GM19035 (cell line): ENCODE data around the gene CPEB3.
A peak's percentile ranks its signal among the peaks of the same experiment; 100 is the strongest.

Experiments
- ATAC-seq: cut with Tn5 transposase; IDR thresholded peaks from one replicate; pipeline ENCODE4 v1.9.1; 2021; ENCODE audit not compliant: unreplicated experiment

CPEB3 gene

DNA sequence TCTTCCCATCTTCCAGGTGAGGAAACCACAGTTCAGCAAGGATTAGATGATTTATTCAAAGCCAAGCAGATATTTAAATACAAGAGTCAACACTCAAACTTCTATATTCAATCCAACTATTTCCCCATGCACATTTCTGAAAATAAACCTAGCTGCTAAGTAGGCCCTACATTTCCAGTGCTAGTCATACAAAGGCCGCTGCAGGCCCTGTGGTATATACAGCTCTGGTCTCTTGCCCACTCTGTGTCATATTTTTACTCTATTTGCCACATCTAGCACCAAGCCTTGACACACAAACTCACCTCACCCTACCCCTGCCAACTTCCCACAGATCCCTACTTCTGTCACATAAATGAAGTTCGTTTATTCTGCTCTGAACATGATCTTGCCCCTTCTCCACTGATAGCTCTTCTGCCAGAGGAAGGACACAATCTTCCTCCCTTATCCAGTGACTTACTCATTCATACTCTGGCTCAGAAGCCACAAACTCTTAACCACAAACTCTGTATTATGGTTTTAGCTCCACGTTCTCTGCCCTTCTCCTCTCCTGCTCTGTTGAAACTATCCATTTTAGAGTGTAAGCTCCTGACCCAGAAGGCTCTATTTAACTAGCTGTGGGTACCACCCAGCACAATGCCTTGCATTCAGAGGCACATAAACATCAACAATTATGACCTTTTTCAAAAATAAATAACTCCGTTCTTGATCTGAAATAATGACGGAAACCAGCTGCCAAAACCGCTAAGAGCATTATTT is 180.7 kb downstream of the CPEB3 start:
- no peak for ATAC-seq

DNA sequence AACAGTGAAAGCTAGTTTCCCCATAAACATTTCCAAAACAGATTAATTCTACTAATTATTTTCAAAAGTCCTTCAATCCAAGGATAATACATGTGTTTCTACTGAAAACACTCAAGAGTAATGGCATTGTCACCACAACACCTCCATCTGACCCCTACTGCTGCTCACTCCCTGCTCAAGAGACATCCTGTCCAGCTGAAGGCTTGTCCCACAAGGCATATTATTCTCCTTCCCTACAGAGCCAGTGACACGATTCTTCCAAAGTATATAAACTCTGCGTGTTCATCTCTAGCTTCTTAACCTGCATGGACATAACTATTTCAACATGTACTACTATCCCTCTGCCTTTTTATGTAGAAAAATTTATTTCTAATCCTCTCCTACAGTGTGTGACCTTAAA is 182.1 kb downstream of the CPEB3 start:
- ATAC-seq, result no peak

DNA sequence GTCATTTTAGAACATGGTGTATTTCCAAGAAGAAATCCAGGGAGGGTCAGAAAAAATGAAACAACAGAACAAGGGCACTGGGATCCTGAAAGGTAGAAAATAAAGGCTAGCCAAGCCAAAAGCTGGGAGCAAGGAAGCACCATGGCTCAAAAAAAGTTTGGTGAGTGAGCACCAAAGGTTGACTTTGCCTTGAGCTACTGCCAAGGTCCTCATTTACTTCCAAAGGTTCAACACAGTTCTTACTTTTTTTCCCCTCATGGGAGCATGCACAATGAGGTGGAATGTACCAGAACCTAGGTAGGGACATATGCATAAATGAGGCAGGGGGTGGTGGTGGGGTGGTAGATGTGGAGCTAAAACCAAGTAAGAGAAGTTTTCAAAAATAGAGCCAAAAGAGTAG is 182.8 kb downstream of the CPEB3 start:
- ATAC-seq, result no peak

DNA sequence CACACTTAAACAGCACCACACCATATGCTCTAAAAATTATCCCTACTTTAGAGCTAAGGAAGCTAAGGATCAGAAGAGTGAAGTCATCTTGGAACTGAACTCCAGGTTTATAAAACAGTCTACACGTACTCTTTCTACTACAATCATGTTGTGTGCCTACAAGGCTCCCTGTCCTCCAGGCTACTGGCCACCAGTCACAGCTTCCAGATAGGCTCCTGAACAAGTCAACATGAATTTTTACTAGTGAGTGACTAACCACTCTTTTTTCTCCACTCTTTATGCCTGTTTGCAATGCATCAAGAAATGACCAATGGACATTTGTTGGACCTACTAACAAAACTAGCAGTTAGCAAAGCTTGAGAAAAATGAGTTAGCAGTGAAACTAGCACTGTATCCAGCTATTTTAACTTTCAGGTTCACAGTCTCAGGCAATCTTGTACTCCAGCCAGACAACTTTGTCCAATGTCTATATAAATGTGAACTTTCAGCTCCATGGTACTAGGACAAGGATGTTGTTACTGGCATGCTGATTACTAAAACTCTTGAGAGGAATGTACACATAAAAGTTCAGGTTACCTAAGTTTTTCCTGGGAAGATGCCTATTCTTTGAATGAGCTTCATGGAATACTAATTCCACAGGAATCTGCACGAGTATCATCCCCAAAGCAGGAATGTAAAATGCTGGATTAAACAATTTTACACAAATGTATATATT is 187.3 kb downstream of the CPEB3 start:
- ATAC-seq, result no peak

DNA sequence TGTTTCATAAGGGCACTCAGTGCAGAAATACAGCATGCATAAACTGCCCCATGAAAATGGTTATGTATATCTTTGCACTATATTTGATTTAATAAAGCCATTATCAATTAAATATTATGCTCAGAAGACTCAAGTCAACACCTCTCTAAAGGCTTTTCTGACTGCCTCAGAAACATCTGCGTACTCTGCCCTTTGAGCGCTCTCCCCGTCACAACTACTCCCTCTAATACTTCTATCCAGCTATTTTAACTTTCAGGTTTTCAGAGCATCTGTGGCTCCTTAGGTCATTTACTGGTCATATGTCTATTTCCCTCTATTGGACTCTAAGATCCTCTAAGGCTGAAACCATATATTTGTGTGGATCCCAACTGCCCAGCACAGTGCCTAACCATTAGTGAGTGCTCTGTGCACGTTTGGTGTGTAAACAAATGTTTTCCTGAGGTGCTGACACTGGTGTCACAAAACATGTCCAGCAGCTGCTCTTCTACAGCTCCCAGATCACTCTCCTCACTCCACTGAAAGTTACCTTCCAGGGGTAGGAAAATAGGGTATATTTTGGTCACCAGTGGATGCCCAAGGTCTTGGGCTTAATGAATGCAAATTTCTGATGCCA is 188.2 kb downstream of the CPEB3 start:
- no peak for ATAC-seq

DNA sequence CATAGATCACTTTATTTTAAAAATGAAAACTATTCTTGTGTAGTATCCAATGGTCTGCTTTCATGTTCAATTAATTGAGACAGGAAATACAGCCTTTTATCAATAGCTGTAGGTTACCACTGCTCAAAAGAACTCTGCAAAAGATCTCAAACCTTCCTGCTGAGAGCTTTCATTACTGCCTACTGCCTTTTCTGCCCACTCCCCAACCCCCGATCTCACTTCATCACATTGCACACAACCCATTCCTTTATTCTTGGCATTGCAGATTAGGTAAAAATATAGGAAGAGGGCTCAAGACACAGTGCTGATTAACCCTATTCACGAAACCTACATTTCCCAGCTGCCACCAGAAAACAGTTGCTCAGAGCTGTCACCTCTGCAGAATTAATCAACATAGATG is 195.9 kb downstream of the CPEB3 start:
- ATAC-seq, result no peak

DNA sequence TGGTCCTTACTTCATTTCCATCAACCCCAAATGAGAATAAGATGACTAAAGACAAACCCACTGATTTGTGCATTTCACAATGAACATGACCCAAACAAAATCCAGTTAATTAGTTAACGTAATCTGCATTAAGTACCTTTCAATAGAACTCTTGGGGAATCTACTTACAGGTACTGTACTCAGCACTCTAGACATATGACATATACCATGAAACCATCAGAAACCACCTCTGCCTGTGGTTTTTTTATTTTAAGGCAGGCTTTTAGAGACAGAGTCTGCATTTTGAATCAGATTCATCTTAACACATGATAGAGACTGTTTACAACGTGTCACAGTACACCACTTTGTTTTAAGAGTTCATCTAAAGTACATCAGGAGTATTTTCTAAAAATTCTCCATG is 198.9 kb downstream of the CPEB3 start:
- ATAC-seq, result peak; percentile 74

DNA sequence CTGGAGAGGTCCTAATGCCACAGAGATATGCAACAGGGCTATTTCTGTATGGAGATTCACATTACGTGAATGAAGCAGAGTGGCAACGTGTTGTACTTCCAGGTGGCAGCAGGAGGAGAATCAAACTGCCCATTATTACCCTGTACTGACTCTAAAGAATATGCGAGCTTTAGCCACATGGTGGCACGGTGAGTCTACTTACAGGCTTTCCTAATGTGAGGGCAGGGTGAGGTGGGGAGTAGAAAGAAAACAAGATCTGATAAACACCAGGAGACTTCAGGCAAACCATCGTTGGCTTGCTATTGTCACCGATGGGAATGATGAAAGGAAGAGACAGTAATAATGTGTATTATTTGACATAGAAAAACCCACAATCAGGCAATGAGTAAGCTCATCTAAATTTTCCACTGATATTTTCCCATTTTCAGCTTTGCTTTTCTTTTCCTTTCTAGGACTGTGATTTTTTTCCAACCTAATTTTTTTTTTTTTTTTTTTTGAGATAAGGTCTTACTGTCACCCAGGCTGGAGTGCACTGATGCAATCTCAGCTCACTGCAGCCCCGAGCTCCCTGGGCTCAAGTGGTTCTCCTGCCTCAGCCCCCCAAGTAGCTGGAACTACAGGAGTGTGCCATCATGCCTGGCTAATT is 203.0 kb downstream of the CPEB3 start:
- peak; percentile 91 for ATAC-seq

DNA sequence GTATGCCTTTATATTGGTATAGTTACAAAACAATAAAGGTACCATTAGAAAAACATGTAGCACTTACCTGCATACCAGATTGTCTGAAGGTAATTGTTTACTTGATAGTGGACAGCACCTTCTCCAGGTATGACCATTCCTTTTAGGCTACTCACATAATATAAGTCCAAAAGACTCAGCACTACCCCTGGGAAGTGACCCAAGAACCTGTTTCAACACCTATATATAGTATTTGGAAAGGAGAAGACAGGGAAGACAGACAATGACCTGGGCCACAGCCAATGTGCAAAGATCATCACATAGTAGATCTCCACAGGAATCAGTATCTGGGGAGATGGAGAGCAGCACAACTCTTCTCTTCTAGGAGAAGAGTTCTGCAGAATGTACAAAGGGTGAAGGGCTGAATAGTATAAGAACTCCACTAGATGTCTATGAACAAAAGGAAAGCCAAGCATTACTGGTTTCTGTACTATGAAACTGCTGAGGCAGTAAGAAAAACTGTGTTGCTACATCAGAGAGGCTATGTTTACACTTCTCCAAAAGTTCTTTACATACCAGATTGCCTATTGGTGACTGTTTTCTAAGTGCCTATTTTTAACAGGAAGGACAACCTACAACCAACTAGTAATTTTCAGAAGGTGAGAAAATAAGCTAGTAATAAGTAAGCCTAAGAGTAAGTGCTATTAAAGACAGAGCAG is 208.1 kb downstream of the CPEB3 start:
- ATAC-seq, result no peak

DNA sequence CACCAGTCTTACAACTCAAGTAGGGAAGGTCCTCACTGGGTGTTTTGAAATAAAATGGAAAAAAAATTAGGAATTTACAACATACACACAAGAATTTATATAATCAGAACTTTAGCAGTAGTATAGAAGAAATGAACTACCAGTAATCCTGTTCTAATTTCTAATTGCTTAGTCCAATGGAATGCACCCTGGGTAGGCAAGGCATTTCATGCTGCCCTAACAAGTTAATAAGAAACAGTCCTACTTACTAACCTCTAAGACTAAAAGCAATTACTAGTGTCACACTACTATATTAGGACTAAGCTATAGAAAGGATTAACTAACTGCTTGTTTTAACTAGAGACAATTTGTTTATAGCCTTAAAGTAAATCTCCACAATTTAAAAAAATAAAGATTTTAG is 209.2 kb downstream of the CPEB3 start:
- no peak for ATAC-seq

DNA sequence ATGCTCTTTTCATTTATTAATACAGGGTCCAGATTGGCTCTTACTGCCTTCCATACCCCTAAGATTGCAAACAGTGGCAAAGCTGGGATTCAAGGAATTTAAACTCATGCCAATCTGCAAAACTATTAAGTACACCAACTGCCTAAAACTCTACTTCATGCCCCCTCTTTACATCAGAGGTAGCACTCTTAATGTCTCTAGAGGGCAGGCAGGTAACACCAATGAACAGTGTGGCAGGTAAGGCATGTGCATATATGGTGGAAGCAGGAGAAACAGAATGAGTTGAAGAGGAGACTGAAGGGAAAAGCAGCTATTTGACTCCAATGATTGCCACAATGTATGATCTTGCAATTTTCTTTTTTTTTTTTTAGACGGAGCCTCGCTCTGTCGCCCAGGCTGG is 210.6 kb downstream of the CPEB3 start:
- no peak for ATAC-seq

DNA sequence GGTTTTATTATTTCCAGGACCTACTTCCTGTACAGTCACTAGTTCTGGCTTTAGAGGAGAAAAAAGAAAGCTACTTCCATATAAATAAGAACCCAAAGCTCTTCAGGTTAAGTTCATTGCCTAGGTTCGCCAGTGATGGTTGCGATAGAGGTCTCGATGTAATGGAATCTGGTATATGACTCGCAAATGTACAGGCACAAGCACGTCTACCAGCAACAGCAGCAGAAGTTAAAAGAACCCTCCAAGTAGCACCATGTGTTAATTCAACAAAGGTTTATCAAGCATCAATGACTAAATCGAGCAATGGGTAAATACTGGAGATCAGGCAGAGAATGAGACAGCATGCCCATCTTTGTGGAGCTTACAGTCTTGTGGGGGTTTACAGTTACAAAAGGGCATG is 211.9 kb downstream of the CPEB3 start:
- no peak for ATAC-seq

DNA sequence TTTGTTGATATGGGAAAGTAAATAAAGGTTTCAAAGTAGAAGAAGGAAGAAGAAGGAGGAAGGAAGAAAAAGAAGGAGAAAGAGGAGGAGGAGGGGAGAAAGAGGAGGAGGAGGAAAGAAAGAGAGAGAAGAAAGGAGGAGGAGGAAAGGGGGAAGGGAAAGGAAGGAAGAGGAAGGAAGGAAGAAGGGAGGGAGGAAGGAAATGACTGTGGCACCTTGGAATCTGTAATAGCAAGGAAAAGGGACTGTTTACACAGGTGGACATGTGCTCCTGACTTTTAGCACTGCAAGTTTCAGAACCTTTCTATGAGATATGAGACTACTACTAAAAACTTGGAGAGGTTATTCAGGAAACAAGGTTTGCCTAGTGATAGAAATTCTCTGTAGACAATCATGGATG is 214.2 kb downstream of the CPEB3 start:
- ATAC-seq, result no peak

DNA sequence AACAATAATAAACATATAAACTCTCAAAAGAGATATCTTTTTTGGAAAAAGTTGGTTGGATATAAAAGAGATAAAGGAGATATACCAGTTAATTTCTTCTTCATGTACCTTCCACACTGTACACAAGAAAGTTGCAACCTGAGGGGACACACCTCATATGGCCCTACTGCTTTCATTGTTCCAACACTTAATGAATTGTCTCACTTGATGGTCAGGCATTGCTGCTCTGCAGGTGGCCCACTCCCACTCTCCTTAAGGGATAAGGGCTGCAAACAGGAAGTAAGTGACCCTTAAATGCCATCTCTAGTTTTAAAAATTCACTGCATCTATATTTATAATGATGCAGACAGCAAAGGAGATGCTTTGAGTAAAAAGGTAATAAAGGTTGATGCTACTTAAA is 215.0 kb downstream of the CPEB3 start:
- ATAC-seq, result no peak

DNA sequence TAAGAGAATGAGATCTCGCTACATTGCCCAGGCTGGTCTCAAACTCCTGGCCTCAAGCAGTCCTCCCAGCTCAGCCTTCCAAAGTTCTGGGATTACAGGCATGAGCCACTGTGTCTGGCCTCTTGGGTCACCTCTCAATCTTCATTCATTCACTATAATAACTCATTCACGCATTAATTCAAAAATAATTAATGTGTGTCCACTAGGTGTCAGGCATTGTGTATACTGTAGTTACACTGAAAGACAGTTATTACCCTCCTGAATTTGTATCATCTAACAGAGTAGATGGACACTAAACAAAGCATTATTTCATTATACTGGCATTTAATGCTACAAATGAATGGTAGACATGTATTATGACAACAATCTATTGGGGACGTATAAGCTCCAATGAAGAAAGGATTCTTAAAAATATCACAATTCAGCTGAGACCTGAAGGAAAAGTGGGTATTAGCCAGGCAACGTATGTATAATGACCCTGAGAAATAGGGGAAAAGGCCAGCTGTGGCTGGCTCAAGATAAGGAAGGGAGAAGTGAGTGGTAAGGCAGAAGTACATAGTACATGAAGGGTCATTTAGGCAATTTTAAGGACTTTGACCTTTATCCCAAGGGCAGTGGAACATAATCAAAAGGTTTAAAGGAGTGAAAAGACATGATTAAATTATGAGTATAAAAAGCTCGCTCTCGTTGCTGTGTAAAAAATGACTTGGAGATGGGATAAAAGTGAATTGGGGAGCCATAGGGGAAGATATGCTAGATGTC is 216.6 kb downstream of the CPEB3 start:
- ATAC-seq, result no peak

DNA sequence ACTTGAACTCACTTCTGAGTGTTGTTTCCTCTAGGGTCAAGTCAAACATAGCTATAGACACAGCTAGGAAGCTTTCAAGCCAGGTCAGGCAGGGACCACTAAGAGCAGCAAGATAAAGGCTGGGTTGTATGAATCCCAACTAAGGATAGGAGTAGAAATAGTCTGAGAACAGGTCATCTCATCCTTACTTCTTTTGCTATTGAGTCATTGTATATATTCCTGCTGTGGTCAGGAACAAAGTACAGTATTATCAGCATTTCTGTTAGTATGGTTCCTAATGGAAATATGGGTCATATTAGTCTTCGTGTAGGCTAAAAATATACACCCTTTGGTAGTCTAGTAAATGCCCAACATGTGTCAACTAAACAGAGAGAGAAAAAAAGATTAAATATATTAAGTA is 222.0 kb downstream of the CPEB3 start:
- ATAC-seq, result no peak

DNA sequence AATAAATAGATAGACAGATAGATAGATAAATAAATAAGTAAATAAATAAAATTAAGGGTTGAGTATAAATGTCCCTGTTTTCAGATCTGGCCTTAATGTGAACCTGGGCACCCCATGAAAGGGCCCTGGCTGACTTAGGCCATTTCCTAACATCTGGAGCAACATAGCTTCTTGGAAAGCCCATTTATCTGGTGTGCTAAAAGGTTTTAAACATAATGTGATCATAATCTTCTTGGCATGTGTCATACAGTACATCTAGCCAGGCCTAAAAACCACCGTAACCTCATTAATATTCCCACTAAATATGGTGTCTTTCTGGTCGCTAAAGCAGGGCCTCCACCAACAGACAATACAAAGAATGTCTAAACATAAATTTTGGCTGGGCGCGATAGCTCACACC is 224.5 kb downstream of the CPEB3 start:
- no peak for ATAC-seq

DNA sequence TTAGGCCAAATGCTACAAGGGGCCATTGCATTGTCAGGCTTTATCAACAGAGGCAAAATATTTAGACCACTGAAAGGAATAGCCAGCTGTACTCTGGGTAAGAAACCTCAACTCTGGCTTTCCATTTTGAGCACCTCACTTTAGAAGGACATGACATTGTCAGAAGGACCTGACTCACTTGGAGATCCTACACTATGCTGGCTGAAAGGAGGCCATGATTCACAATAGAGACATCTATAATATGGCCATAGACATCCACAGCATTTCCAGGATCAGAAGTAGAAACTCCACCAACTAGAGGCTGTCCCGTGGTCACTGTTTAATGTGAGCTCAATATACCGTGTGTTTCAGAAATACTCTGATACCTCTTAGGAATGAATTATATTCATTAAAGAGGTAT is 226.4 kb downstream of the CPEB3 start:
- ATAC-seq, result no peak

DNA sequence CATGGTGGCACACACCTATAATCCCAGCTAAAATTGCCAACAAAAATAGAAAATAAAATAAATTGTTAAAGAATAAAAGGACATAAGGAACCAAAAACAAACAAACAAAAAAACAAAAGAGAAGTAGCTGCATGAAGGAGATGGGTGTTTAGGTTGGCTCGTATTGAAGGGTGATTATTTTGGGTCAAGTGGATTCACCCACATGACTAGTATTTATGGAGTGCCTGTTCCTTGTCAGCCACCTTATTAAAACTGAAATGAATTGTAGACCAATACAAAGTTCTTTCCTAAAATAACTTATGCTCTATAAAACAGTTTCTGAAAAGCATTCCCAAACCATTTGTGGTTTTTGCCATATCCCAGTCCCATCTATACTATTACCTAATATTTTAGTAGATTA is 228.6 kb downstream of the CPEB3 start:
- no peak for ATAC-seq

DNA sequence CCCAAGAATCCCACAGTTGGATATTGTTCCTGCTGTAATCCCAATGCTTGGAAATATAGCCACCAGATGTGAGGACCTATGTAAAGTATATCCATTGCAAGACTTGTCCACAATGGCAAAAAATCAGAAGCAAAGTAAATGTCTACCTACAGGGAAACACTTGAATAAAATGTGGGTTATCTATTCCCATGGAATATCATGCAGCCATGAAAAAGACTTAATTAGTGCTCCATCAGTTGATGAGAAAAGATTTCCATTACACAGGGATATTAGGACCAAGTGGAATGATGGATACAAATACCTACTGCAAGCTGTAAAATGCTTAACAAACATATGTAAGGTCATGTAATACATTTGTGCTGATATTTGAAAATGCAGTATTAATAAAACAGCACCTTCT is 236.1 kb downstream of the CPEB3 start:
- no peak for ATAC-seq

DNA sequence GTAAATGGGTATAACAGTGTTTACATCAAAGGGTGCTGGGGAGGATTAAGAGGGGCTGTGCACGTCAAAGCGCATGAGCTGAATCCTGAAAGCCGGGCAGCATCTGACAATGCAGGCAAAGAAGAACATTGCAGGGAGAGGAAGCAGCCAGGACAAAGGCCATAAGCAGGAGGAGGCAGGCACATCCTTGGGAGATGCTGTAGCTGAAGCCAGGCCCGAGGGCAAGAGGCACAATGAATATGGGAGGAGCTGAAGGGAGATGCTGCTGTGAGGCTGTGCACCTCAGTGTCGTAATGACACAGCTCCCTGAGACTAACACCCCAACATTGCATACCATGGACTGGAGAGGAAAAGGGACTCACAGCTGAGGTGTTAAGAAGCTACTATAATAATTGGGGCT is 238.1 kb downstream of the CPEB3 start:
- ATAC-seq, result no peak
